Stimulated activated CD4-positive, alpha-beta T cell treated with anti-CD3 and anti-CD28 coated beads, Interleukin-1b, Interleukin-23, amount 100 ng/mL, for 4 hours (primary cell): ENCODE results near the gene HBG2.
"Not testable (repeated sequence)": the region's sequence is repeated elsewhere in the genome, so short reads cannot be mapped to it uniquely, and the experiment has no call there.

ENCODE experiments used
- DNase-seq, 2 donors: peaks; one replicate each; pipeline ENCODE4 v3.0.0-alpha.2; 2020; ENCODE audit warnings: low read depth in 2 of 2

Gene HBG2

DNA sequence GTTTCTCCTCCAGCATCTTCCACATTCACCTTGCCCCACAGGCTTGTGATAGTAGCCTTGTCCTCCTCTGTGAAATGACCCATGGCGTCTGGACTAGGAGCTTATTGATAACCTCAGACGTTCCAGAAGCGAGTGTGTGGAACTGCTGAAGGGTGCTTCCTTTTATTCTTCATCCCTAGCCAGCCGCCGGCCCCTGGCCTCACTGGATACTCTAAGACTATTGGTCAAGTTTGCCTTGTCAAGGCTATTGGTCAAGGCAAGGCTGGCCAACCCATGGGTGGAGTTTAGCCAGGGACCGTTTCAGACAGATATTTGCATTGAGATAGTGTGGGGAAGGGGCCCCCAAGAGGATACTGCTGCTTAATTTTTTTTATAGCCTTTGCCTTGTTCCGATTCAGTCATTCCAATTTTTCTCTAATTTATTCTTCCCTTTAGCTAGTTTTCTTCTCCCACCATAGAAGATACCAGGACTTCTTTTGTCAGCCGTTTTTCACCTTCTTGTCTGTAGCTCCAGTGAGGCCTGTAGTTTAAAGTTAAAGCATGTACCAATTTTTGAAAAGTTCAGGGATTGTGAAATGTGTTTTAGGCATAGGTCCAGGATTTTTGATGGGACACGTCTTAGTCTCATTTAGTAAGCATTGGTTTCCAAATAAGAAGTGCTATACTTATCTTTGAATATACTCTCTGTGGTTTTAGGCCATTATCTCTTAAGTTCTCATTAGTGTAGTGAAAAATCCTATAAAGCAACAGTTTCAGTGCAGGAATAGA is at the start of gene HBG2:
Gene HBG2 (minus strand): TSS at position 136 of the 768 bp plus-strand sequence. CDS start 53 bp downstream, at position 83.
- not testable (repeated sequence) for DNase-seq

DNA sequence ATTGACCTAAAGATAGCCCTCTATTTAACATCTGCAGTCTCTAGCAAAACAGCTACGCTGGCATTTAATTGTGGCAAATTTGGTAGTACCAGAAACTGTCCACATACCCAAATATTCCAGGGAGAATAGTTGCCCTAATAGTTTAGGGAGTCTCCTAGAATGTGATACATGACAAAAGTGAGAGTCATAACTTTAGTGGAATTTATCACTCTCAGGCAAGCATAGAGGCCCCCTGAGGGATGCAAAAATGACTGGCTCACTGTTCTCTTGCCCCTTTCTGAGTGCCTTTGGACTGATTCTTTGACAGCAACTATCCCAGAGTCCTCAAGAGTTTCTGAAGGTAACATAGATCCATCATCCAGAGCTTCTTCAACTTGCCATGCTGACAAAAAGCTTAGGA is 49.5 kb upstream of the HBG2 start:
- no peak for DNase-seq

DNA sequence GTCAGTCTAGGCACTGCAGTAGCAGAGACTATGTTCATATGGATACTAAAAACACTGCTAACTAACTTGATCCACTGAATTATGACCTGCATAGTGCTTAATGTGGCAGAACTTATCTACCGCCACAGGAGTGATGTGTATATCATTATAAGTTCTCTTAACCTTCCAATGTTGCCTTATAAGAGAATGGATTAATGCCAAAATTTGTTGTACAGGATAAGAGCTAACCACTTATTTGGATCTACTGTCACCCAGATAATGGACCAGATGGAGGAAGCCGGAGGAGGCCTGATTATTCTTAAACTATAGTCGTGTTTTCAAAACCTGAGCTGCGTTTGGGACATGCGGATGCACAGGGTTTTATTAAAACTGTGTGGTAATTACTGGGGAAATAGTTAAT is 49.0 kb upstream of the HBG2 start:
- no peak for DNase-seq

DNA sequence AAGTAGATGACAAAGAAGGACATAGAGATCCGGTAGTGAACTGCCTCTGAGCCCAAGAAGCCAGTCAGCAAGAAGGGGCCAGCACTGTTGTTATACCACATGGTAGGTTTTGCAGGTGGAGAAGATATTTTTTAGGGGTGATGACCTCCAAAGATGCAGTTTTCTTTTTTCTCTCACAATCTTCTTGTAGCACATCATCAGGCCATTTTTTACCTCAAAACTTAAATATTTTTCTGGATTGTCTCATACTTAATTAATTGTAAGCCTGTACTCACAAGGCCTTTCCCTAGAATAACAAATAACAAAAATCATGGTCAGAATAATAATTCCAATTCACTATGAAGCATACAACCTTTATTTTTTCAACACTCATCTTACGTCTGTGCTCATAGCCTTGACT is 47.3 kb upstream of the HBG2 start, which contains the start of gene OR51B4:
Gene OR51B4 (minus strand): TSS at position 101 of the 400 bp plus-strand sequence. CDS start 0 bp downstream, at position 101.
- DNase-seq = no peak

DNA sequence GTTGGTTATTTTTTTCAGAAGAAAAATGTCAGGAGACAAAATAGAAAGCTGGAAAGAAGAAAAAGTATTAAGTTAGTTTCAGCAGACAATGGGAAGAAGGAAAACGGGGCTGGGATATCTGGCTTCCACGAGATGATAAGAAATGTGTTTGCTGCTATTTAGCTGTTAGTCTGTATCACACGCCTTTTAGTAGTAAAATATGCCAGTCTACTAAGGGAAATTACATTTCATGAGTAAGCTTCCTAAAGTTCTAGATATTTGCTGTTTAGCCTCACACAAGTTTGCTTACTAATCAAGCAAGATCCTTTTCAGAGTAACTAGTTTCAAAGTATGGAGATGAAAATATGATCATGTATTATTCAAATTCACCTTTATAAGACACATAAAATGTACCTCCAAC is 45.7 kb upstream of the HBG2 start:
- DNase-seq = no peak

DNA sequence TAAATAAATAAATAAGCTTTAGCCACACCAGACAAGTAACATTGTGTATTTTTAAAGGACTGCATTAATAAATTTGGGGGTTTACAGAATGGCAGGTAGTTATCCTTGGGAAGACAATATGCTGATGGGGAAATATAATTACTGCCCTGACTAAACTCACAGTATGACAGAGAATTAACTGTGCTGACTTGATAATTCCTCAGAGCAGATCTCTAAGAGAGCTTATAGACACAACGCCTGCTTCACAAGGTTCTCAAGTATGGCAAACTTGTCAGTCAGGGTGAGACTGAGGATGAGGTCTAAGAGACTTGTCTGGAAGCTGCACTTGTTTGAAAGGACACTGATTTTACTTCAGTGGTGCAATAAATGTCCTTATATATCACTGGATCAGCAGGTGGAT is 43.9 kb upstream of the HBG2 start:
- DNase-seq = no peak

DNA sequence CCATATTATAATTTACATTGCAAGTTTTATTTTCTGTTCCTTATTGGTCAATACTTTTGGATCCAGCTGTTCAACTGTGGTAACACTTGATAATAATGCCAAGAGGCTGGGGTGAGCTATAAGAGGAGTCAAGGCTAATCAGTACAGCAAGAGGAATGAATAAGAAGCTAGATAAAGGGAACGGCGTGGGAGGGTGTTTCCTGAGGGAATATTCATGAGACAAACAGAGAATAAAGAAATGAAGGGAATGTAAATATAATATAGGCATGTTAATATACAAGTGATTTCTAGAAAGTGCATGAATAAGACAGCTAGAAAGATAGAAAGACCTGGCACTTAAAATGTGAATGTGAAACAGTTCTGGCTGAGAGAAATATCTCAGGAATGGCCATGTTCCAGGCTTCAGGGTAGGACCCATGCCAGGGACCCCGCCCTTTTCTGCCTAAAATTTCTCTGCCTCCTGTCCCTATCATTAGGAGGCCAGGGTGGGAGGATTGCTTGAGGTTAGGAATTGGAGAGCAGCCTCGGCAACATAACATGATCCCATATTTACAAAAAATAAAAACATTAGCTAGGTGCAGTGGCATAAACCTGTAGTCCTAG is 43.2 kb upstream of the HBG2 start:
- DNase-seq = no peak

DNA sequence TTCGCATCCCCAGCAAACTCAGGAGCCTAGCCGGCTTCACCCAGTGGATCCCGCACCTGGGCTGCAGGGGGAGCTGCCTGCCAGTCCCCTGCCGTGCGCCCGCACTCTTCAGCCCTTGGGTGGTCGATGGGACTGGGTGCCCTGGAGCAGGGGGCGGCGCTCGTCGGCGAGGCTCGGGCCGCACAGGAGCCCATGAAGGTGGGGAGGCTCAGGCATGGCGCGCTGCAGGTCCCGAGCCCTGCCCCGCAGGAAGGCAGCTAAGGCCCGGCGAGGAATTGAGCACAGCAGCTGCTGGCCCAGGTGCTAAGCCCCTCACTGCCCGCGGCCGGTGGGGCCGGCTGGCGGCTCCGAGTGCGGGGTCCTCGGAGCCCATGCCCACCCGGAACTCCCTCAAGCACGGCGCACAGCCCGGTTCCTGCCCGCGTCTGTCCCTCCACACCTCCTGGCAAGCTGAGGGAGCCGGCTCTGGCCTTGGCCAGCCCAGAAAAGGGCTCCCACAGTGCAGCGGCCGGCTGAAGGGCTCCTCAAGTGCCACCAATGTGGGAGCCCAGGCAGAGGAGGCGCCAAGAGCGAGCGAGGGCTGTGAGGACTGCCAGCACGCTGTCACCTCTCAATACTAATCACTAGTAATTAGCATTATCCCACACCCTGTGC is 39.9 kb upstream of the HBG2 start:
- not testable (repeated sequence) for DNase-seq

DNA sequence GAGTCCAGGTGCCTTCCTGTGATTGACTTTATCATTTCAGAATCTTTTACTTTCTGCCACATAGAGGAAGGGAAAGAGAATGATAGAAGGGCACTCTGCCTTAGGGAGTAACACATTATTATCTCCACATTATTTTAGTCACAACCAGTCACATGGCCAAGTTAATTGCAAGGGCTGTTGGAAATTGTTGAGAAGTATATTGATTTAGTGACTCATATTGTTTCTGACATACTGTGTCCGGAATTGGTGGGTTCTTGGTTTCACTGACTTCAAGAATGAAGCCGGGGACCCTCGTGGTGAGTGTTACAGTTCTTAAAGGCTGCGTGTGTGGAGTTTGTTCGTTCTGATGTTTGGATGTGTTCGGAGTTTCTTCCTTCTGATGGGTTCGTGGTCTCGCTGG is 38.4 kb upstream of the HBG2 start:
- DNase-seq = no peak

DNA sequence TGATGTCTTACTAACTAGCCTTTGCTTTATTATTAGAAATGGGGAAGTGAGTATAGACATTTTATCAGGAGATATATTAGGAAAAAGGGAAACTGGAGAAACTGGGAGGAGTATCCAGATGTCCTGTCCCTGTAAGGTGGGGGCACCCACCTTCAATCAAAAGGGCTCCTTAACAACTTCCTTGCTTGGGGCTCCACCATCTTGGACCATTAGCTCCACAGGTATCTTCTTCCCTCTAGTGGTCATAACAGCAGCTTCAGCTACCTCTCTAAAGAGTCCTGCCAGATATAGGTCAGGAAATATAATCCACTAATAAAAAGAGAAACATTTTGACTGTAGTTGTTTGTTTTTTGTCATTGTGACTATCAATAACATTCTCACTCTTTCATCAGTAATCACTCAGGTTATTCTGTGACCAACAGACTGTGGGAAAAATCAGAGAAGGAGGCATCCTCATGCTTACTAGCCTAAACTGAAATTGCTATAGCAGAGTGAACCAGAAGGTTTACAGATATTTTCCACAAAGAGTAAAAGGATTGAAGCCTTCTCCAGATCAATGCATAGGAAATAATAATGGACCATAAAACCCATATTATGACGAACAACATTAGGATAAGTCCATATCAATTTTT is 36.7 kb upstream of the HBG2 start:
- no peak for DNase-seq

DNA sequence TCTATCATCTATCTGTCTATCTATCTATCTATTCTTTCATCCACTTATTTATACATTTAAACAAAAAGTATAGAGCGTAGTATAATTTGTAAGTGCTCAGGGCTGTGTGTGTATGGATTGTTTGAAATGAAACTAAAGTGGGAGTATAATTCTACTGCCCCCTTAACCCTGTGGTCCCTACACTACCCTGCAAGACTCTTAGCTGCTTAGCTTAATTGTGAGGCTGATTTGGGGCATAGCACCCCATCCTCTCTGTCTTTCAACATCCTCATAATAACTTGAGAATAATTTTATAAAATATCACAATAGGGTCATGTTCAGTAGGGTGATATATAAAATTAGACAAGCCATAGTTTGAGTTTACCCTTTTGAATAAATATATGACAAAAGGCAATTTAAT is 35.5 kb upstream of the HBG2 start:
- no peak for DNase-seq

DNA sequence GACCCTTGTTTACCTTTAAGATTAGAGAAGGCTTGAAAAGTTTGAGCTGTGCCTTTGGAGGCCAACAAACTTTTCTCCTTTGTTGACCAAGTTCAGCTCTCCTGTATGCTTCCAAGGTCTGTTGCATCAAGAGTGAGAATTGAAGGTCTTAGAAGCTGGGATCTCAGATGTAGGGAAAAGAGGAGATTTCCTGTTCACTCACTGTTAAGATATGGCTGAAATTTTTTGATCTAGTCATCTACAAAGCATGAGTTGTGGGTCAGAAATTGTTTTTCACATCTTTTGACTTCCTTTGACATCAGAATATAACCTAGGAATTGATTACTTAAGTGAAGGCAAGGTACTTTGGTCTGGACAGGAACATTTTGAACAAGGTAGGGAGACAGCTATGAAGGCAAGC is 35.1 kb upstream of the HBG2 start:
- DNase-seq = no peak

DNA sequence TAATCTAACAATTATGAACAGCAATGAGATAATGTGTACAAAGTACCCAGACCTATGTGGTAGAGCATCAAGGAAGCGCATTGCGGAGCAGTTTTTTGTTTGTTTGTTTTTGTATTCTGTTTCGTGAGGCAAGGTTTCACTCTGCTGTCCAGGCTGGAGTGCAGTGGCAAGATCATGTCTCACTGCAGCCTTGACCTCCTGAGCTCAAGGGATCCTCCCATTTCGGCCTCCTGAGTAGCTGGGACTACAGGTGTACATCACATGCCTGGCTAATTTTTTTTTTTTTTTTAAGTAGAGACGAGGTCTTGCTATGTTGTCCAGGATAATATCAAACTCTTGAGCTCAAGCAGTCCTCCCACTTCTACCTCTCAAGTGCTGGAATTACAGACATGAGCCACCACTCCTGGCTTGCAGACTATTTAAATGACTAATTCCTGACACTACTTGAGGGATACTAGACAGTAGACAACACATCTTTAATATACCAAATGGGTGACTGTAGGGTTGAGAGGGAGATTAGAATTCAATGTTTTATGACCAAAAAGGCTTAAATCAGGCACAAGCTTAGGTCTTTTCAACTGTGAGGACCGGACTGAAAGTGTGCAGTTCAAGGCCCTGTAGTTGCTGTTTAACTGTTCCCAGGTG is 34.4 kb upstream of the HBG2 start:
- DNase-seq = no peak

DNA sequence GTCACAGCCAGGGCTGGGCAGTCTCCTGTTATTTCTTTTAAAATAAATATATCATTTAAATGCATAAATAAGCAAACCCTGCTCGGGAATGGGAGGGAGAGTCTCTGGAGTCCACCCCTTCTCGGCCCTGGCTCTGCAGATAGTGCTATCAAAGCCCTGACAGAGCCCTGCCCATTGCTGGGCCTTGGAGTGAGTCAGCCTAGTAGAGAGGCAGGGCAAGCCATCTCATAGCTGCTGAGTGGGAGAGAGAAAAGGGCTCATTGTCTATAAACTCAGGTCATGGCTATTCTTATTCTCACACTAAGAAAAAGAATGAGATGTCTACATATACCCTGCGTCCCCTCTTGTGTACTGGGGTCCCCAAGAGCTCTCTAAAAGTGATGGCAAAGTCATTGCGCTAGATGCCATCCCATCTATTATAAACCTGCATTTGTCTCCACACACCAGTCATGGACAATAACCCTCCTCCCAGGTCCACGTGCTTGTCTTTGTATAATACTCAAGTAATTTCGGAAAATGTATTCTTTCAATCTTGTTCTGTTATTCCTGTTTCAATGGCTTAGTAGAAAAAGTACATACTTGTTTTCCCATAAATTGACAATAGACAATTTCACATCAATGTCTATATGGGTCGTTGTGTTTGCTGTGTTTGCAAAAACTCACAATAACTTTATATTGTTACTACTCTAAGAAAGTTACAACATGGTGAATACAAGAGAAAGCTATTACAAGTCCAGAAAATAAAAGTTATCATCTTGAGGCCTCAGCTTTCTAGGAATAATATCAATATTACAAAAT is 33.7 kb upstream of the HBG2 start:
- no peak for DNase-seq

DNA sequence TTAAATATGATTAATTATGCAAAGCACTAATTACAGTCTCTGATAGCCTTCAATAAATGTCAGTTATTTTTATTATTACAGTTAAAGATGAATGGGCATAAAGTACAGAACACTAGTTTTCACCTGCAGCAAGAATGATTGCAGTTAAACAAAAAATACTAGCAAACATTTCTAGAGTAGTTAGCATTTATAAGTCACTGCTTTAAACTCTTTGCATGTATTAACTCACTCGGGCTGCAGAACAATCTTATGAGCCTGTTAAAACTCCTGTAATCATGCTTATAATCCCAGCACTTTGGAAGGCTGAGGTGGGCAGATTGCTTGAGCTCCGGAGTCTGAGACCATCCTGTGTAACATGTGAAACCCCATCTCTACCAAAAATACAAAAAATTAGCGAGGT is 32.3 kb upstream of the HBG2 start:
- DNase-seq = no peak

DNA sequence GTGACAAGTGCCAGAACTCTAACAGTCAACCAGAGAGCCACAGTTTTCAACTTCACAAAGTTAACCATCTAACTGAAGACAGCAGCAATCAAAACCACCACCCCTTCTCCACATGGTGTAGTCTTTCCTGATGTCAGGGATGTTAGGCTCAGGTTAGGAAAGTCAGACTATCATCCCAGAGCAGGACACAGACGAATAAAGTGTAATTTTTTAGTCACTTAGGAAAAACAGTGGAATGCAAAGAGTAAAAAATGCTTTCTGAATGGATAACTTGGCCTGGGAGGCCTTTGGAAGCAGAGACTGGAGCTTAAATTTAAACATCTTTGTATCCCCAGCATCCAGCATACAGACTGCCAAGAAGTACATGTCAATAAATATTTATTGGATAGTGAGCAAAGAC is 31.8 kb upstream of the HBG2 start:
- no peak for DNase-seq

DNA sequence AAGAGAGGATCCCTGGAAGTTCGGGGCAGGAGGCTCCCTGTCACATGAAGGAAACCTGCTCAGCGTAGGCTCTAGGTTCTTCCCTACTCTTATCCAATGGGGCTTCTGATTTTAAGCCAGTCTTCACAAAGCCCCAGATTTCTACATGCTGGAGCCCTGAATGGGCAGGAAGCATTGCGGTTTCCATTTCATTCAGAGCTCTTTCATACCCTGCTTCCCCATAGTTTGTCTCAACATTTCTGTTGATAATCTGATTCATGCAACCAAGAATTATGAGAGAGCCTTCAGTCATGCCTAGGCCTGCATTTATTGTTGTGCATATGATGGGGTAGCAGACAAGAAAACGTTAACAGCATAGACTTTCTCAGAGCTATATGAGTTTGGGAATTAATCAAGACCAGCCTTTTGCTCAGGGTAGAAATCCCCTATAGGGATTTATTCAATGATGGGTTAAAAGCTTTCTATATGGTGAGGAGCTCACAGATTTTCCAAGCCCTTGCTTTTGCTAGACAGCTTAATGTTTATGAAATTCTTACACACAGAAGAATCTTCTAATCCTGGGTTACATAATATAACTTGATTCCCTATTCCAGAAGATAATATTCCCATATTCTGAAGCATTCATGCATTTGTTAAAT is 31.2 kb upstream of the HBG2 start:
- DNase-seq = no peak

DNA sequence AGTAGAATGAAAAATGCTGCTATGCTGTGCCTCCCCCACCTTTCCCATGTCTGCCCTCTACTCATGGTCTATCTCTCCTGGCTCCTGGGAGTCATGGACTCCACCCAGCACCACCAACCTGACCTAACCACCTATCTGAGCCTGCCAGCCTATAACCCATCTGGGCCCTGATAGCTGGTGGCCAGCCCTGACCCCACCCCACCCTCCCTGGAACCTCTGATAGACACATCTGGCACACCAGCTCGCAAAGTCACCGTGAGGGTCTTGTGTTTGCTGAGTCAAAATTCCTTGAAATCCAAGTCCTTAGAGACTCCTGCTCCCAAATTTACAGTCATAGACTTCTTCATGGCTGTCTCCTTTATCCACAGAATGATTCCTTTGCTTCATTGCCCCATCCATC is 30.1 kb upstream of the HBG2 start:
- DNase-seq = no peak

DNA sequence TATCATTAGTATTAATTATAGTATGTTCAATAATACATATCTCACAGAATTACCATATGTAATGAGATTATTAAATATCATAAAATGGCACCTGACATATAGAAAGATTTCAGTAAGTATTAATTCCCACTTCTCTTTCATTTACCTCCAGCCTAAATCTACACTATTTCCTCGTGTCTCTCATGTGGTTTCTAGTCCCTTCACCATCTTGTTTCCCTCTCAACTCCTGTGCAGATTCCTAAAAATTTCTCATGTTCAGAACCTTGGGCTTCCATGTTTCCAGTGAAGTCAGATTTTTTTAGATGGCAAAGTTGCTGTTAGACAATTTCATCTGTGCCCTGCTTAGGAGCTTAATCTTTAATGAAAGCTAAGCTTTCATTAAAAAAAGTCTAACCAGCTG is 29.3 kb upstream of the HBG2 start:
- no peak for DNase-seq

DNA sequence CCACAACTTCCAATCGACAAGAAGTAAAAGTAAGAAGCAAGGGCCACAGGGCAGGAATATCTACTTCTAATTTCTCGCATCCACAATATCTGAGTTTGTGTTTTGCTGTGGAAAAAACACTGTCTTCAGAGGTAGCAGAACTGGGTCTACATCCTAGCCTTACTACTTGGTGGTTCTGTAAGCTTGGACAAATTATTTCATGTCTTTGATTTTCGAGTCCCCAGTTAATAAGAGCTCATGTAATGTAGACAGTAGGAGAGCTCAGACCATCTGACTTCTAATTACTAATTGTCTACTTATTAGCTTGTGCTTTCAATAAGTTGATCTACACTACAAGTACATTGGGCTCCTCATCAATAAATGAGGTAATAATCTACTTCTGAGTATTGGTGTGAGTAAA is 28.5 kb upstream of the HBG2 start:
- DNase-seq = no peak

DNA sequence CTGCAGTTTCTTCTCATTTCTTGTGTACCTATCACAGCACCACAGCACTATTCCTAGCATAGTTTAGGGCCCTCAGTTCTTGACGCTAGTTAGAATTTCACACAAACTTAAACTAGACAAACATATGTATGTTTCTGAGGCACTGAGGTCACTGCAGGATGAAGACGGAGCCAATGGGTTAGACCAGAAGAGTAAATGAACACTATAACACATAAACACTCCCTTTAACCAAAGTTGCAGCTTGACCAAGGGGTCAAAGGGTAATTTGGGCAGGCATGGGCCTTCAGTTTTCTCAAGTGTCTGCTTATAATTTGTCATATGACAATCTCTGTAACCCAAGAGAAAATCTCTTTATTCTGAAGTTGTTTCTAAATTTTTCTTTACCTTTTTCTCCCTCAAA is 28.0 kb upstream of the HBG2 start:
- no peak for DNase-seq
